Activated T-helper 17 cell treated with anti-CD3 and anti-CD28 coated beads, Interleukin-2, amount 50 U/mL, for 72 hours (primary cell): ENCODE measurements around the gene BAG5. TPM values are rescaled to one million over a fixed set of nuclear protein-coding genes. Genes with fewer than 3 reads are reported as not detected.

Experiments used
- ATAC-seq: fragments of 150-1000 bp; cut with Tn5 transposase; replicated peaks from 2 replicates; pipeline ENCODE4 v1.10.0; 2021; ENCODE audit warnings: mild to moderate bottlenecking, moderate library complexity
- H3K27ac Mint-ChIP-seq: one replicate; pipeline ENCODE4 v1.8.0; 2022; ENCODE audit warnings: mixed read lengths
- H3K27me3 Mint-ChIP-seq: one replicate; pipeline ENCODE4 v1.8.0; 2022; ENCODE audit warnings: mixed read lengths
- H3K36me3 Mint-ChIP-seq: one replicate; pipeline ENCODE4 v1.8.0; 2022; ENCODE audit warnings: low read depth, mild to moderate bottlenecking, mixed read lengths
- H3K4me1 Mint-ChIP-seq: one replicate; pipeline ENCODE4 v1.8.0; 2022; ENCODE audit warnings: mixed read lengths
- H3K4me3 Mint-ChIP-seq: one replicate; pipeline ENCODE4 v1.8.0; 2022; ENCODE audit warnings: mild to moderate bottlenecking, mixed read lengths
- H3K9me3 Mint-ChIP-seq: one replicate; pipeline ENCODE4 v1.8.0; 2022; ENCODE audit warnings: mixed read lengths
- total RNA-seq, 2 donors: library from RNA; stranded (reverse); gene quantifications; one replicate each; pipeline ENCODE4 v1.2.3, GENCODE V29; 2022

Gene BAG5
- total RNA-seq, 2 donors from 2014 or later, result 21.0 to 33.2 TPM

GRCh38 chr14:103536693-103537092, 25.8 kb downstream of the BAG5 start:
- Mint-ChIP-seq H3K36me3 (no peaks in the 10 kb centered on the region), H3K4me1 (no peaks in the 10 kb centered on the region), H3K27me3 (no peaks in the 10 kb centered on the region), H3K4me3 (no peak overlapping the region), H3K9me3 (no peaks in the 10 kb centered on the region), H3K27ac (no peak overlapping the region)
- no peak for ATAC-seq

- H3K36me3 Mint-ChIP-seq, result peaks cover 3% of the 10 kb centered on the region
- no peaks in the 10 kb centered on the region for H3K9me3 Mint-ChIP-seq
- H3K4me1 Mint-ChIP-seq, result peaks cover 2% of the 10 kb centered on the region
- H3K4me3 Mint-ChIP-seq, result no peak overlapping the region
- no peak overlapping the region for H3K27ac Mint-ChIP-seq
- ATAC-seq, result no peak
- no peaks in the 10 kb centered on the region for H3K27me3 Mint-ChIP-seq
Measured at GRCh38 chr14:103535891-103536565, 26.4 kb downstream of the BAG5 start.

- Mint-ChIP-seq H3K4me3 (no peak overlapping the region), H3K9me3 (no peaks in the 10 kb centered on the region), H3K4me1 (peaks cover 6% of the 10 kb centered on the region), H3K27me3 (no peaks in the 10 kb centered on the region), H3K27ac (no peak overlapping the region), H3K36me3 (peaks cover 5% of the 10 kb centered on the region)
- ATAC-seq, result no peak
Measured at GRCh38 chr14:103535081-103535890, 27.2 kb downstream of the BAG5 start.

GRCh38 chr14:103534576-103535061, 27.8 kb downstream of the BAG5 start:
- H3K9me3 Mint-ChIP-seq, result no peaks in the 10 kb centered on the region
- no peak overlapping the region for H3K27ac Mint-ChIP-seq
- peaks cover 6% of the 10 kb centered on the region for H3K36me3 Mint-ChIP-seq
- H3K4me3 Mint-ChIP-seq, result no peak overlapping the region
- no peak for ATAC-seq
- H3K27me3 Mint-ChIP-seq, result no peaks in the 10 kb centered on the region
- H3K4me1 Mint-ChIP-seq, result peaks cover 8% of the 10 kb centered on the region

- no peaks in the 10 kb centered on the region for H3K27me3 Mint-ChIP-seq
- H3K4me1 Mint-ChIP-seq, result peaks cover 8% of the 10 kb centered on the region
Measured at GRCh38 chr14:103533999-103534575, 28.4 kb downstream of the BAG5 start.

GRCh38 chr14:103533137-103533998, 29.1 kb downstream of the BAG5 start:
- peaks cover 8% of the 10 kb centered on the region for H3K4me1 Mint-ChIP-seq
- no peaks in the 10 kb centered on the region for H3K9me3 Mint-ChIP-seq
- H3K4me3 Mint-ChIP-seq, result no peak overlapping the region
- no peaks in the 10 kb centered on the region for H3K27me3 Mint-ChIP-seq
- peaks cover 9% of the 10 kb centered on the region for H3K36me3 Mint-ChIP-seq
- H3K27ac Mint-ChIP-seq, result no peak overlapping the region
- no peak for ATAC-seq

More at GRCh38 chr14:103533999-103534575, 28.4 kb downstream of the BAG5 start:
- H3K27ac Mint-ChIP-seq, result no peak overlapping the region
- no peak overlapping the region for H3K4me3 Mint-ChIP-seq
- H3K9me3 Mint-ChIP-seq, result no peaks in the 10 kb centered on the region
- no peak for ATAC-seq
- H3K36me3 Mint-ChIP-seq, result peaks cover 9% of the 10 kb centered on the region

GRCh38 chr14:103532216-103533136, 30.0 kb downstream of the BAG5 start:
- no peaks in the 10 kb centered on the region for H3K9me3 Mint-ChIP-seq
- H3K27me3 Mint-ChIP-seq, result no peaks in the 10 kb centered on the region
- H3K4me3 Mint-ChIP-seq, result no peak overlapping the region
- no peak overlapping the region for H3K27ac Mint-ChIP-seq
- ATAC-seq, result no peak
- H3K36me3 Mint-ChIP-seq, result peaks cover 9% of the 10 kb centered on the region
- H3K4me1 Mint-ChIP-seq, result peaks cover 10% of the 10 kb centered on the region

- Mint-ChIP-seq H3K27ac (peak overlapping the region; percentile 33), H3K36me3 (peaks cover 9% of the 10 kb centered on the region), H3K4me1 (peaks cover 15% of the 10 kb centered on the region), H3K9me3 (no peaks in the 10 kb centered on the region), H3K4me3 (peak overlapping the region; percentile 20), H3K27me3 (no peaks in the 10 kb centered on the region)
- no peak for ATAC-seq
Measured at GRCh38 chr14:103531421-103532215, 30.8 kb downstream of the BAG5 start.

GRCh38 chr14:103530831-103531230, 31.6 kb downstream of the BAG5 start:
- Mint-ChIP-seq H3K27ac (peak overlapping the region; percentile 33), H3K27me3 (no peaks in the 10 kb centered on the region), H3K36me3 (peaks cover 9% of the 10 kb centered on the region), H3K4me3 (peak overlapping the region; percentile 91), H3K9me3 (no peaks in the 10 kb centered on the region), H3K4me1 (peaks cover 15% of the 10 kb centered on the region)
- no peak for ATAC-seq

- Mint-ChIP-seq H3K27ac (peak overlapping the region; percentile 97), H3K4me3 (peak overlapping the region; percentile 91), H3K36me3 (peaks cover 9% of the 10 kb centered on the region), H3K27me3 (no peaks in the 10 kb centered on the region), H3K4me1 (peaks cover 15% of the 10 kb centered on the region), H3K9me3 (no peaks in the 10 kb centered on the region)
- ATAC-seq, result no peak
Measured at GRCh38 chr14:103530390-103530789, 32.1 kb downstream of the BAG5 start.

- ATAC-seq, result no peak
- Mint-ChIP-seq H3K9me3 (no peaks in the 10 kb centered on the region), H3K27ac (peak overlapping the region; percentile 97)
Measured at GRCh38 chr14:103529383-103530365, 32.8 kb downstream of the BAG5 start.

More at GRCh38 chr14:103529383-103530365, 32.8 kb downstream of the BAG5 start:
- H3K27me3 Mint-ChIP-seq, result no peaks in the 10 kb centered on the region
- peaks cover 9% of the 10 kb centered on the region for H3K36me3 Mint-ChIP-seq
- H3K4me3 Mint-ChIP-seq, result peak overlapping the region; percentile 91
- peaks cover 15% of the 10 kb centered on the region for H3K4me1 Mint-ChIP-seq
